T follicular helper cell (primary cell): ENCODE measurements around the gene SUSD6.

ENCODE experiments used
- DNase-seq: peaks from one replicate; pipeline ENCODE4 v3.0.0-alpha.2; 2020; ENCODE audit warnings: low read depth

Gene SUSD6

DNA sequence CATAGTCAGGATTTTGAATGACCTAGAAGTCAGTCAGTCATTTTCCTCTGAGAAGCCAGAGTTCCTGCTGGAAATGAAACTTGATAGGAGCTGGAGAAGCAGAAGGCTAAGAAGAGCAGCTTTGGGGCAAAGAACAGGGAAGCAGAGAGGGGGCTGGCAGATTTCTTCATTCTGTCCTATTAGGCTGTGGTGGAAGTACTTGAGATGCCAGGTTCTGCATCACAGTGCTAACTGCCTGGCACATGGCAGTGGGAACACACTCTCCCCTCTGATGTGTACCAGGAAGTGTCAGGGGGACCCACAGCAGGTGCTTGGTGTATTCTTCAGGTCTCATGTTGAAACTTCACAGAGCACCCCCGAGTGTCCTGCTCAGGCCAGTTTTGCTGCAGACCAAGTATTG, 61.0 kb downstream of the SUSD6 start:
- DNase-seq: no peak

DNA sequence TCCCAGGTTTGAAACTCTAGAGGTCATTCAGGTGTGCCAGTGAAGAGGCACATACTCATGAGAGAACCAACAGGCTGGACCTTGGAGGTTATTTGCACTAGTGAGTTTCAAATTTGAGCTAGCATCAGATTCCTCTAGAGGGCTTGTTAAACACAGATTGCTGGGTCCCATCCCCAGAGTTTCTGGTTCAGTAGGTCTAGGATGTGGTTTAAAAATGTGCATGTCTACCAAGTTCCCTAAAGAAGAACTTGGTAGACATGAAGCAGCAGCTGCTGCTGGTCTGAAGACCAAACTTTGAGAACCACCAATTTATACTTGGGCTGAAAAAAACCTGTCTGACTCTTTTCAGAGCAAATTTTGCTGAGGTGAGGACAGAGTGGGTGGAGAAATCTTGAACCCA, 61.7 kb downstream of the SUSD6 start:
- no peak for DNase-seq

DNA sequence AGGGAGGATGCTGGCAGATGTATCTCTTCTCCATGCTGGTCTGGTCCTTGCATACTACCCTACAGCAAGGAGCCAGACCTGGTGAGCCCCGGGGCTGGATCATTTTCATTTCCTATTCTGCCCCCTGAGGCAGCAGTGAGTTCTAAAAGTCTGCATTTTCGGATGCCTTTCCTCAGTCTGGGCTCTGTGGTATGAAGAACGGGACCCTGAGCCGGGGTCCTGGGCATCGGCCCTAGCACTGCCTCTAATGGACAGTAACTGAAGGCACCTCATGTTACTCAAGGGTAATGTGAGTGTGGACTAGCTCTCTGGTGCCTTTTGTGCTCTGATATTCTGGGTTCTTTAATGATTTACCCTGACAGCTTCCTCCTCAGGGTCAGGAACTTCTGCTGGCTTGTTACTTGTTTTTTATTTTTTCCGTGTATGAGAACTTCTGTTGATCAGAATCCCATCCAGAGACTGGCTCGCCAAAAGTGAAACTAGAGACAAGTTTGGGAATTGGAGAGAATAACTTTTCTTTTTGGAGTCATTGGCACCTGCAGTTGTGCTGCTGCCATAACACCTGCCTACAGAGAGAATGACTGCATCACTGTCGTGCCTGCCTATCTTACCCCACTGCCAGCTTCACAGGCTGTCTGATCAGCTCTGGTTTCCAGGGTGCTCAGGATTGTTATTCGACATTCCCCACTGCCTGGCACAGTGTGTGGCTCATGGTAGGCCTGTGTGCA, 62.3 kb downstream of the SUSD6 start:
- no peak for DNase-seq

DNA sequence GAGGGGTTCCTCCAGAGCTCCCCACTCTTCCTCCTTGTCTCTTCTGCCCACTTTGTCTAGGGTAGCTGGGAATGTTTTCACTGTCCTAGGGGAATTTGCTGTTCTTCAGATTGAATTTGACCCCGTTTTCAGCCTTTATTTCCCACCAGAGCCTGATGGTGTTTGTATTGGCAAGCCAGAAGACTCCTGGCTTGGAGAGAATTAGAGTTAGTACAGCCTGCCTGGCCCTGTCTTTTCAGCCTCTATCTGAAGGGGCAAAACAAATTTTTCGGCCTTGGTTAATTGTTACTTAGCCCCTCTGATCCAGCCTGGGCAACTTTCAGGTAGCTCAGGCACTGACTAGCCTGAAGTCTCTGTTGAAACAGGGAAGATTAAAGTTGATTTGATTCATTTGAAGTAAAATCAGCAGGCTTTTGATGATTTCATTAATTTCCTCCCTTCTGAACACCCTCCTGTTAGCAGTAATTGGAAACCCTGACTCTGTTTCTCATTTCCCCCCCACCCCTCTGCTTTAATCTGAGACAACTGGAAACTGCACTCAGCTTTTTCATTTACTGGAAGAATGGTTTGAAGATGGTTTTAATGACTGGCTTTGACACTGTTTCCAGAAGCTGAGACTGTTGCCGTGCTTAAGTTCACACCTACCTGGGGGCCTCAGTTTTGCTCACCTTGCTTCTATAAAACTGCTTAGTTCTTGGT, 63.3 kb downstream of the SUSD6 start:
- DNase-seq: no peak

DNA sequence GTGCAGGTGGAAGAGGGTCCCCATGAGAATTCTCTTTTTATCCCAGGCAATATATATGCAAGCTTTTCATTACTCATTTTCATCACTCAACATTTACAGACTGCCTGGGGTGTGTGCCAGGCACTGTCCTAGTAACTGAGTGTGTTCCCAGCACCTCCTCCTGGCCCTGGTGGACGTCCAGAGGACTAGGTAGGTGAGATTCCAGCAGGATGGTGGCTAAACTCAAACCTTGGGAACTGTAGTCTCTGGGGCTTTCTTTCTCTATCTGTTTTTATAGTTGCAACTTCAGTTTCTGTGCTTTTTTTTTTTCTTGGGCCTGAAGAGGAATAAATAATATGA, 63.8 kb downstream of the SUSD6 start:
- no peak for DNase-seq

DNA sequence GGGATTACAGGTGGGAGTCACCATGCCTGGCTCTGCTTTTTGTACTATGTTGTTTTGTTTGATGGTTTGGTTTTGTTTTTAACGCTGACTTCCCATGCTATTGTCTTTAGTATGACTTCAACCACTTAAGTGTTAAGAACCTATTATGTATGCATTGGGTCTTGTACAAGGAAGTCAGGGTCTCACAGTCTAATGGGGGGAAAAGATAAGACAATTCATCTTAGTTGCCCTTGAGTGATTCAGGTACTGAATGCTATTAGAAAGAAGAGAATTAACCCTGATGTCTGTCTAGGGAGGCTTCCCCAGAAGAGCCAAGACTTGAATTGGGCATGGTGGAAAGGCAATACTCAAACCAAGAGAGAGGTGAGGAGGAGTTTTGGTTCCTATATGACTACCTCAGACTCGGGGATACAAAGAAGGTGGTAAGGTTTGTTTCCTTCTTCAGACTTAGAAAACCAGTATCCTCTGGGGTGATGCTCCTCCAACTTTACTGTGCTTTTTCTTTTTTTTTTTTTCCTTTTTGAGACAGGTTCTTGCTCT, 64.6 kb downstream of the SUSD6 start:
- no peak for DNase-seq

DNA sequence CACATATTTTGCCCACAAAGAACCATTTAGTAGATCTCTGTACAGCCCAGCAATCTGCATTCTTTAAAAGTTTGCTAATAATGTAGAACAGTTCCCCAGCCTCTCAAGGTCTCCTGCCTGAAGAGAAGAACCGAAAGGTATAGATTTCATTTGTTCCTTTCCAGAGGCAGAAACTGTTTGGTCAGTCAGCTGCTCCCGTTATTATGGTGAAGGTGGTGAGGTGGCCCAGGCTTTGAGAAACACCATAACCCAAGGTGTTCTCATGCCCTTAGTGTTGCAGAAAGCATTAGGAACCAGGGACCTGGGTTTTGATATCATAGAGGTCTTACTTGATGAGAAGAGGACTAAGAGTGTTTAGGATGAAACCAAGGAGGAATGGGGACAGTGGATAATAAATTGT, 65.3 kb downstream of the SUSD6 start:
- DNase-seq: no peak

DNA sequence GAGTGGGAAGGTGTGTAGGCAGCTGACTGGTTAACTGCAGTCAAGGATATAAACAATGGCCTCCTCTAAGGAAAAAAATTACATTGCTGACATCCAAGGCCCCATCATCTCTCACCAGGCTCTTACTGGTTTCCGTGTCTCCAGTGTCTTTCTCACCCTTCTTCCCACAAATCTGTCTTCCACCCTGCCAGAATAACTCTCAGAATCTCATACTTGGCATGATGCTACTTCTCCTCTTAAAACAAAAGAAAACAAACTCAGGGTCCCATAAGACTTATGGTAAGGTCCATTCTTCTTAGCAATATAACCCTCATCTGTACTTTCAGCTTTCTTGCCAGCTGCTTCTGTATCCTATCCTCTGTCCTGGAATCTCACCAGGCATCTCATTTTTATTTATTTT, 68.9 kb downstream of the SUSD6 start:
- DNase-seq: no peak

DNA sequence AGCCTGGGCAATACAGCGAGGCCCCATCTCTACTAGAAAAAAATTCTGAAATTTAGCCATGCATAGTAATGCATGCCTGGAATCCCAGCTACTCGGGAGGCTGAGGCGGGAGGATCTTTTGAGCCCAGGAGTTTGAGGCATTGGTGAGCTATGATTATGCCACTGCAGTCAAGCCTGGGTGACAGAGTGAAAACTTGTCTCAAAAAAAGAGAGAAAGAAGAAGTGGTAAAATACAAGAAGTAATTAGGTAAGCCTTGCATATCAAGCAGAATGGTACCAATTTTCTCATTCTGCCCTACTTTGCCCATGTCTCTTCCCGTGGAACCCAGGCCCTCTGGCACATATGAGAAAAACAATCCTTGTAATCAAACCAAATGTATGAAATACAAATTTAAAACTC, 70.7 kb downstream of the SUSD6 start:
- no peak for DNase-seq

DNA sequence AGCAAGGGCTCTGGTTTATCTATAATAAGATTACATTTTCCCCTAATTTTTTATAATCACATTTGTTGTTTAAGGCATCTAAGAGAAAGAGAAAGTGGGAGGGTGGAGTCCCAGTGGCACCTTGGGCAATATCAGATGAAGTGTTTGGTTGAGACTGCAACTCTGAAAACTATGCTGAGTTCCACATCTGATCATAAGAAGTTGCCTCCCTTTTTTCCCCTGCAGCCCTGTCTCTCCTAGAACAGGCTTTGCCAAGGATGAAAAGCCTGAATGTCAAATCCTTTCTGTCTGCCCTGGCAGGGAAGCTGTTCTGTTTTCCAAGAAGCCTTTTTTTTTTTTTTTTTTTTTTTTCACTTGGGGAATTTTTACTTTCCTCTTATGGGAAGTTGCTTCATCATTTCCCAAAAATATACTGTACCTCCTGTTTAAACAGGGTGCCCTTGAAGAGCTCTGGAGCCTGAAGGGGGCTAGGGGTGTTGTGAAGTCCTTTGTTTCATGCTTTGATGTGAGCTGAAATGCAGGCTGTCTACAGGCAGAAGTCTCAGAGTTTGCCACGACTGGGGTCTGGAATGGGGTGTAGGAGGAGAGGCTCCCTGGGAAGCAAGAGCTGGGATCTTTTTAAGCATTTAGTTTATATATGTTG, 71.3 kb downstream of the SUSD6 start:
- no peak for DNase-seq

DNA sequence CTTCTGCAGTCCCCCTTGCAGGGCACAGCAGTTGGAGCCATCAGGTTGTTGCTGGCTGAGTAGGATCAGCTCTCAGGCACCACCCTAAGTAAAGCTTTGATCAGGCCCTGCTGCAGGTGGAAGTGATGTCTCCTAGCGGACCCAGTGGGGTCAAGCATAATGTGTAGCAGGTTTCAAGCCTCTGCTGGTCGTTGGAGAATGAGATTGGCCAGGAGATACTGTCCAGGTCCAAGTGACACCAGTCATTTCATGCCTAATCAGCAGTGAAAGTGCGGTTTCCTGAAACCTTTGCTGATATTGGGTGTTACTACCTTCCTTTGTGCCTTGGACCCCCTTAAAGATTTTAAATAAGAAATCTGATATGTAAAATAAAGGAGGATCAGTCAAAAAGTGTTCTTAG, 72.6 kb downstream of the SUSD6 start:
- DNase-seq: no peak

DNA sequence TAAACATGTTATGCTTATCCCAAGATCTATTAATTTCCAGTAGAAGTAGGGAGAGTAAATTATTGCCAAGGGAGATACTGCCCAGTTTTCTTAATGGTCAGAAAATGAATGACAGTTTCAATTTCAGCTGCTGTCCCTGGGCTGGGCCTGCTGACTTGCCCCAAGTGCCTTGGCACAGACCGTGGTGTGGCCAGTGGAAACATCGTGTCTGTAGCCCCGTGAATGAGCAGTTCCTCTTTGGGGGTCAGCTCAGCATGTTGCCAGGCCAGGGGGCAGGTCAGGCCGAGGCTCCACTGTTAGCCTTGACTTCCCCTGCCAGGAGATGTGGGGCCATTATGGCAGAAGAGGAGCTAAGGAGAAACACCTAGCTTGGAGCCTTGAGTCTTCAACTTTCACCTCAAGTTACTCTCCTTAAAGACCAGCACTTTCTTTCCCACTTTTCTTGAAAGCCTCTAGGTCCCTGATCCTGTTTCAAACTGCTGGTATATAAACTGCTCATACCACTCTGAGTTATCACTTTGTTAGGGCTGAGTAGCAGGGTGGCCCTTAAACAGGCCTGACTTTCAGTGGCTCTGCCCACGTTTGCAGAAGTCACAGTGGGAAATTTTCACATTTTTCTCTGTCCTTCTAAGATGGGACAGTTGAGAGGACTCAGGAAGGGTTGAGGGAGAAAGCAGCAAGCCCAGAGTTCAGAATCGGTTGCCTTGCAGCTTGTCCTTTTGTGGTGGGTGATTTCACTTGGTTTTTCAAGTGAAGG, 73.2 kb downstream of the SUSD6 start:
- DNase-seq: no peak

DNA sequence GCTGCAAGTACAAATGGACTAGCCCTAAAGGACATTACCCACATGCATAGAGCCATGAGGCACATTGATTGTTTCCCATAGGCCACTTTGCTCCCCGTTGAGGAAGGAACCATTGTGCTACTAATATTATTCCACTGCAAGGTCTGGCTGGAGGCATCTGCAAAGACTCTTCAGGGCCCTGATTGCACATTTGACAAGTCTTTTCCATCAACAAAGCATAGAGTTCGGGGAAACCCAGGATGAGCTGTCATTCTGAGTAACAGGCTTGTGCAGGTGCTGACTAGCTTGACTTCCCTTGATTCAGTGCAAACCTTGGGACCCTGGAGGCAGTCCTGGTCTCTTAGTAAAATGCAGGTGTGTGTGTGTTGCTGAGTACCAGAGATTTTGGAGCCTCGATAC, 73.8 kb downstream of the SUSD6 start:
- DNase-seq: peak; percentile 20

DNA sequence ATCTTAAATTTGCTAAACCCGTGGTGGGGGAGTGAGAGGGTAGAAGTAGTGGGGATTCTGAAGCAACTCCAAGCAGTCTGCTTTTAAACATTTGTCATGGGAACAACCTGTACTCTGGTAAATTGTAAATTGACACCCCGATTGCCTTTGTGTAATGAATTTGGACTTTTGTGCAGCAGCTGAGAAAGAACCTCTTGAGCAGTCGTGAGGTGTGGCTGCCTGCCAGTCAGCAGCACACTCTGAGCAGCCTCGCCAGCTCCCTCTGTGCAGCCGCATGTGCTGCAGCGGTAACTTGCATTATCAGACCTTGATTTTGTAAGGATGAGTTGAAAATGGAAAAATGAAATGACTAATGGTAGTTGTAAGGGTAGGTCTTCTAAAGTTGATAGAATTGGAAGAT, 74.3 kb downstream of the SUSD6 start:
- DNase-seq: no peak

DNA sequence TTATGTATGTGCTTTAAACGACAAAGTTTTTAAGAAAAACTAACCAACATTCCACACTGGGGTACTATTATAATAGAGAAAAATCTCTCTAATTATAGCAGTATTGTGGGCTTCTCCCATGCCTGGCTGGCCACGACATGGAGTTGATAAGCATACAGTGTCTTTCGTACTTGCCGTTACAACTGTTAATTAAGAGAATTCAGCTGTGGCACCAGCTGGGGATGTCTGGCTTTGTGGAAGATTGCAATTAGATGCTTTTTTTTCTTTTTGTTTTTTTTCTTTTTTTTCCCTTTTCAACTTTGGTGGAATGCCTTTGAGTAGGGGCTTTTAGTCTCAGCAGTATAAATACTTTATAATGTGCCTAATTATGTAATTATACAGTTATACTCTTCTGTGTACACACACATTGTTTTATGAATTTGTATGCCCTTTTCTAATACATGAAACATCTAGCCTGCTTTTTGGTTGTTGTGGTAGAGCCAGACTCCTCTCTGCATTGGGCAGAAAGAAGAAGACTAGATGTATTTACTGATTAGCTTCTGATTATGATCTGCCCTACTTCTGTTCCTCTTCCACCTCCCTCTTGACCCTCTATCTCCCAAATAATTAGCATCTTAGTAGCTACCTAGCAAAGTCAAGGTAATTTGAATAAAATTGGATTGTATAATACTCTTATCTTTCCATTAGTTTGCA, 76.4 kb downstream of the SUSD6 start:
- DNase-seq: no peak

DNA sequence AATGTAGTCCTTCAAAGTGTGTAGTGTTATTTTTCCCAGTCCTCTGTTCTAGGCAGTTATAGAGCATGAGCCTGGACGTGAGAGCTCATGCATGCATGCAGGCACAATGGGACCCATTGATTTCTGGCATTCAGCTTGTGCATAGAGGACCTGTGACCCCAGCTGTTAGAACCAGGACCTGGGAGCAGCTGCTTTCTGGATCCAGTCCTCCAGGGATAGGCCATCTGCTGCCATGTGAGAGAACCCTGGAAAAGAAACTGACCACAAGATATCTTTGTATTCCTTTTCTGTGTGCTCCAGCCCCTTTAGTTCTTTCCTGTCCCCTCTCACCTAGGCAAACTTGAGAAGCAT, 76.9 kb downstream of the SUSD6 start:
- no peak for DNase-seq

DNA sequence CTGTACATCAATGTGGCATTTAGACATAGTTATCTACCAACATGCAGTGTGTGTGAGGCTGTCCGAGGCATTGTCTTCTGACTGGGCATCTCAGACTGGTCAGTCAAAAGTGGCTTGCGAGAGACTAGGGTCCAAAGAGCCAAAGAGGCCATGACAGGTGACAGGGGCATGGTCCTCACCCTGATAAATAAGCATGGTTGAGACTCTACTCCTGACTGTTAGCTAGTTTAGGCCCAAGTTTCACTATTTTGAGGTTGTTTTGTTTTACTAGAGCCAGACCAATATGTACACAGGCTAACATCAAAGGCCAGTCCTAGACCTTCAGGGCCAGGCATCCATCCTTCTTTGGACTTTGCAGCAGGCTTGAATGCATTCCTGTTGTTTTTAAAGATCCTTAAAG, 78.6 kb downstream of the SUSD6 start:
- no peak for DNase-seq

DNA sequence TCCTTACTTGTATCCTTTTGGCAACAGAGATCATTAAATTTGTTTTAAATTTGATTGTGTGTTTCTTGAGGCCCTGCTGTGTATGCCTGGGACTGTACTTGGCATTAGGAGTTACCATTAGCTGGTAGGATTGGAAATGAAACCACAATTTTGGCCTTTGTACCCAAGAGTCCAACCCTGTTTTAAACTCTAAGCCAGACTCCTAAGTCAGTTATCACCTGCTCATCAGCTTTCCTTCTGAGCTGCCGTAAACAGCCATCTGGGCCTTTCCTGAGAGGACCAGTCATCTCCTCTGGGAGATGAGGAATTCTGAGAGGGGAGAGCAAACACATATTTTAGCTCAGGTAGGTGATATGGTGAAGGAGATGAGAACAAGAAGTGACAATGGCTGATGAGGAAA, 81.2 kb downstream of the SUSD6 start:
- DNase-seq: no peak

DNA sequence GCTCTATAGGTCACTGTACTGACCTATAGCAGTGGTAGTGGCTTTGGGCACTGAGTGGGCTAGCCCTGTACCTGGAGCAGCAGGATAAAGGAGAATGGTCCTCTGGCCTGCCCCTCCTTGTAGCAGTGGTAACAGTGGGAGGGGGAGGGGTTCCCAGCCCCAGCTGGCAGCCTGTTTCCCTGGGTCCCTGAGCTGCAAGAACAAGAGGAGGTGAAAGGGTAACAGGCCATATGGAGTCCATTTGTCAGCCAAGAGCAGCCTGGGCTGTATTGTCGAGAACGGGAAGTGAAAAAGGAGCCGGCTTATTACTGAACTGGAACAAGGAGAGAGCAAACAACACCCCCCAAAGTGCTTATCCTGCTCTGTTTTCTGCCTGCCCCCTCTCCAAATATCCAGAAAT, 81.7 kb downstream of the SUSD6 start:
- DNase-seq: no peak

DNA sequence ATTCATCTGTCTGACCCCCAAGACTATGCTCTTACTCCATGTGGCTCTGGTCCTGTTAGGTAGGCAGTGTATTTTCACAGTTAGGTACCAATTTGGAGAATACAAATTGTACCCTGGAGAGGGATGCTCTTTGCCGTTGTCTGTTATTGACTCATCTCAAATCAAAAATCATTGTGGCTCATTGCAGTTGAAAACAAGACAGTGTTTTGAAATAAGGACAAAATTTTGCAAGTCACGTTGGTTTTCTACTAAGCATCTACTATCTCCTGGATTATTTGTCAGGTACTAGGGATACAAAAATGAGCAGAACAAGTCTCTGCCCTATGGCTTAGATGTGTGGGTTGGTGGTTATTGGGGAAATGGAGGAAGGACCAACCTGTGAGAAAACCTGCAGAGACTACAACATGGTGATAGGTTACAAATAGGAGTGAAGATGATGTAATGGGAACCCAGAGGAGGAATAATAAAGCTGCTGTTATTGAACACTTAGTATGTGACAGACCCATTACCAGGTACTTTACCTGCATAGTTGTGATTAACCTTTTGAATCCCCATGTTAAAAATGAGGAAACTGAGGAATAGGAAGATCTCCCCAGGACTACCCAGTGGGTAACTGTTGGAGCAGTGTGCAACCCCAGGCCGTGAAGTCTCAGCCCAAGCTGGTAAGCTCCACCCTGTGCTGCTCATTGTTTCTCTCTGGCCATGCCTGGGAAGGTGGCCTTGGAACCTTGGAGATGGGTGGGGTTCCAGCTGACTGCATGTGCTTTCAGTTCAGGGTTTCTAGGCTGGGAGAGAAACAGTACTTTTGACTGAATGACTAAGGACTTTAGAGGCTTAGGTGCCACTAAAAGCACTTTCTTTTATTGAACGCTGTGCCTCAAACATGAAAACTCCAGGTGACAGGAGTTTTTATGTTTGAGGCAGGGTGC, 82.7 kb downstream of the SUSD6 start:
- DNase-seq: no peak

DNA sequence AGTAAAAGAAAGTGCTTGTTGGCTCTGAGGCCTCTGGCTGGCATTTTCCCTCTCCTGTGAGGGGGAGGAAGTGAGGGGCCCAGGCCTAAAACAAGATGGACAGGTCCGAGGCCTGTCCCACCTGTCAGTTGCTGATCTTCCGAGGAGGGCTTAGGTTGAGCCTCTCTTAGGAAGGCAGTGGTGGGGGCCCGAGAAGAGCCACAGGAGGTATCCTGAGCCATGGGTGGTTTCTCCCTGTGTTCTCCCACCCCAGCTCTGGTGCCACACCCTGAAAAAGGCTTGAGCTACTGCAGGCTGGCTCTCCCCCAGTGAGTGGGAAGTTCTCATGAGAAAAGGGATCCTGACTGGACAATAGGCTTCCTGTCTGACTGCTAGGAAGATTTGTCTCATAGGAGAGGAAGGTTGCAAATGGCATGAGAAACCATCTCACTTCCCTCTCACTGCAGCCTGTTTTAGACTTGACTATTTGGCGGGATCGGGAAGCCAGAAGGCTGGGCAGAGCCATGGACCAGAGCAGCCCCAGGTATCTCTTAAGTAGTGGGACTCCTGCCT, 83.4 kb downstream of the SUSD6 start:
- no peak for DNase-seq
